Measurements from ENCODE around the gene HCN2.

- TF ChIP-seq, protein P1, sequence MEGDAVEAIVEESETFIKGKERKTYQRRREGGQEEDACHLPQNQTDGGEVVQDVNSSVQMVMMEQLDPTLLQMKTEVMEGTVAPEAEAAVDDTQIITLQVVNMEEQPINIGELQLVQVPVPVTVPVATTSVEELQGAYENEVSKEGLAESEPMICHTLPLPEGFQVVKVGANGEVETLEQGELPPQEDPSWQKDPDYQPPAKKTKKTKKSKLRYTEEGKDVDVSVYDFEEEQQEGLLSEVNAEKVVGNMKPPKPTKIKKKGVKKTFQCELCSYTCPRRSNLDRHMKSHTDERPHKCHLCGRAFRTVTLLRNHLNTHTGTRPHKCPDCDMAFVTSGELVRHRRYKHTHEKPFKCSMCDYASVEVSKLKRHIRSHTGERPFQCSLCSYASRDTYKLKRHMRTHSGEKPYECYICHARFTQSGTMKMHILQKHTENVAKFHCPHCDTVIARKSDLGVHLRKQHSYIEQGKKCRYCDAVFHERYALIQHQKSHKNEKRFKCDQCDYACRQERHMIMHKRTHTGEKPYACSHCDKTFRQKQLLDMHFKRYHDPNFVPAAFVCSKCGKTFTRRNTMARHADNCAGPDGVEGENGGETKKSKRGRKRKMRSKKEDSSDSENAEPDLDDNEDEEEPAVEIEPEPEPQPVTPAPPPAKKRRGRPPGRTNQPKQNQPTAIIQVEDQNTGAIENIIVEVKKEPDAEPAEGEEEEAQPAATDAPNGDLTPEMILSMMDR (conservative IDR thresholded peaks at IDR 0.05; ENCODE audit: low read length) = no peak
- no peak for TF ChIP-seq EZH2phosphoT487 (IDR thresholded peaks at IDR 0.05; ENCODE audit: borderline replicate concordance, low read depth, low read length)
Observed at GRCh38 chr19:571566-571974, 18.1 kb upstream of the HCN2 start.

Measured in OCI-LY7 (cell line).